Kidney (tissue), 14 donors: ENCODE results near the gene TOP2B. TPM values are rescaled to one million over a fixed set of nuclear protein-coding genes. Genes with fewer than 3 reads are reported as not detected.

Experiments
- DNase-seq, 5 donors: peaks; one replicate each; pipeline ENCODE4 v3.0.0-alpha.2; 2013 to 2020
- FAIRE-seq: peaks from 2 replicates; lab custom pipeline; 2012; peaks lifted over from hg19 to GRCh38; lab: Jason Lieb, UNC
- H3K27ac ChIP-seq, 2 donors: one replicate each; pipeline ENCODE4 v1.7.0; 2013; ENCODE audit warnings: low read depth in 2 of 2, low read length in 2 of 2, inconsistent platforms in 1 of 2
- H3K27me3 ChIP-seq: one replicate; pipeline ENCODE4 v1.7.1; 2013; ENCODE audit warnings: low read length, inconsistent platforms; ENCODE audit not compliant: control insufficient read depth, insufficient read depth
- H3K36me3 ChIP-seq, 3 donors: one replicate each; pipeline versions ENCODE4 v1.7.0 to v1.7.1; 2013; ENCODE audit warnings: low read length in 3 of 3, control low read depth in 1 of 3, inconsistent platforms in 1 of 3; ENCODE audit not compliant: insufficient read depth in 3 of 3, control insufficient read depth in 2 of 3
- H3K4me1 ChIP-seq, 3 donors: one replicate each; pipeline versions ENCODE4 v1.7.0 to v1.7.1; 2013; ENCODE audit warnings: low read length in 3 of 3, inconsistent platforms in 1 of 3, low read depth in 1 of 3; ENCODE audit not compliant: control insufficient read depth in 2 of 3, insufficient read depth in 2 of 3
- H3K4me3 ChIP-seq, 3 donors: one replicate each; pipeline versions ENCODE4 v1.7.0 to v1.8.1; 2013; ENCODE audit warnings: low read length in 3 of 3, control low read depth in 1 of 3, inconsistent platforms in 1 of 3
- H3K9ac ChIP-seq, 3 donors: one replicate each; pipeline versions ENCODE4 v1.7.0 to v1.7.1; 2013; ENCODE audit warnings: low read length in 3 of 3, control low read depth in 1 of 3, inconsistent platforms in 1 of 3
- H3K9me3 ChIP-seq, 3 donors: one replicate each; pipeline versions ENCODE4 v1.7.0 to v1.7.1; 2013; ENCODE audit warnings: low read length in 3 of 3, control low read depth in 1 of 3, inconsistent platforms in 1 of 3; ENCODE audit not compliant: control insufficient read depth in 2 of 3, insufficient read depth in 1 of 3
- CTCF ChIP-seq: IDR thresholded peaks from 3 replicates; pipeline ENCODE4 v1.5.1; 2012; ENCODE audit warnings: mild to moderate bottlenecking, moderate library complexity, borderline replicate concordance; ENCODE audit not compliant: insufficient read depth; ENCODE audit errors: extremely low read depth
- intact Hi-C: fragments of 100-400 bp; cut with DNase I; formaldehyde crosslinking; loops from one replicate; pipeline ENCODE4 v1.11.1; 2022
- polyA plus RNA-seq: library from polyadenylated mRNA; stranded (reverse); fragments of 350-450 nt; fragmentation: Illumina TruSeq; extraction: RNeasy Lipid Tissue Mini Kit (QIAGEN cat#74804); gene quantifications from one replicate; pipeline ENCODE4 v1.2.3, GENCODE V29; 2014; ENCODE audit warnings: low read depth, low replicate concordance; ENCODE audit not compliant: insufficient read depth
- total RNA-seq: library from RNA; stranded (reverse); fragmentation: NEBNext Ultra II Directional; extraction: Animal tissue kit (Norgen Biotek cat#: 25700); gene quantifications from one replicate; pipeline ENCODE4 v1.2.1, GENCODE V29; 2021
- donor health status: control.
- donor health status: control.
- donor health status: control.
- donor health status: control.
- donor health status: control.
- donor health status: DM: yes; HTN: yes; CAD: no.
- donor health status: Normal renal cell carcinoma (clear cell type).

TOP2B gene
- total and polyA plus RNA-seq, 2 donors from 2014 or later, result 55.0 to 109 TPM

GRCh38 chr3:25585361-25586166 lies 79.1 kb downstream of the TOP2B start:
- FAIRE-seq, result no peak
- DNase-seq, result peak in 1 of 5 donors; percentile 4
- H3K9me3 ChIP-seq, result no peaks in the 10 kb centered on the region
- intact Hi-C loops, result no loop called here
- no peak overlapping the region for H3K27ac ChIP-seq
- H3K36me3 ChIP-seq, result peaks cover 3 to 21% (median 14%) of the 10 kb centered on the region in 3 donors
- H3K27me3 ChIP-seq, result no peaks in the 10 kb centered on the region
- no peak overlapping the region for H3K9ac ChIP-seq
- no peak overlapping the region for H3K4me3 ChIP-seq
- no peaks in the 10 kb centered on the region for H3K4me1 ChIP-seq
- TF ChIP-seq CTCF, result no peak

DNA sequence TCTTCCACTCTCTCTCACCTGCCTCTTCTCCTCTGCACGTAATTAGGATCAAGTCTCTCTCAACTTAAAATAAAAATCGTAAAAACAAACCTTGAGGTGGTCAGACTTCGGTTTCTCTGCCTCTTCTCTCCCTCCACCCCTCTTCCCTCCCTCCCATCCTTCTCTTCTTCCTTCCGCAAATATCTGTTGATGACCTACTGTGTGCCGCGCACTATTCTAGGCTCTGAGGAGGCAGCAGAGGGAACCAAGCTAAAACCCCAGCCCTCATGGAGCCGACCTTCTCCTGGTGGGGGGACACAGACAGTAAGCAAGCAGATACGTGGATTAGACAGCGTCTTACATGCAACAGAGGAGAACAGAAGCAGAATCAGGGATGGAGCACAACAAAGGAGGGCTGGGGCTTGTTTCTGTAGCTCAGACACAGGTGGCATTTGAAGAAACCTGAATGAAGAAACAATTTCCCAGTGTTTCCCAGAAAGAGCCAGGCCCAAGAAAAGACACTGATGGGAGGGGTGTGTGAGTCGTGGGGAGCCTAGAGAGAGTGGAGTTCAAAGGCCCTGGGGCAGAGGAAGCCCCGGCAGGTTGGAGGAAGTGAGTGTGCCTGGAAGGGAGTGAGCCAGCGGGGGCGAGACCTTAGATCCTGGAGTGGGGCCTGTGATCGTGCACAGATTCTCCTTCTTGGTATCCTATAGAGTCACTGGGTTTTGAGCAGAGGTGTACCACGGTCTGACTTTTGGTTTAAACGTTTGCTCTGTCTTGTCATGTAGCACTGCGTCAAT lies 80.5 kb downstream of the TOP2B start:
- Histone ChIP-seq H3K9ac (no peak overlapping the region), H3K4me3 (no peak overlapping the region), H3K9me3 (no peaks in the 10 kb centered on the region), H3K36me3 (peaks cover 3 to 21% (median 14%) of the 10 kb centered on the region in 3 donors), H3K4me1 (no peaks in the 10 kb centered on the region), H3K27ac (no peak overlapping the region), H3K27me3 (no peaks in the 10 kb centered on the region)
- intact Hi-C loops, result no loop called here
- FAIRE-seq, result no peak
- no peak for TF ChIP-seq CTCF
- no peak for DNase-seq

GRCh38 chr3:25583343-25583742 lies 81.4 kb downstream of the TOP2B start:
- no peak overlapping the region for H3K27ac ChIP-seq
- no peaks in the 10 kb centered on the region for H3K4me1 ChIP-seq
- peaks cover 3 to 14% (median 12%) of the 10 kb centered on the region in 3 donors for H3K36me3 ChIP-seq
- H3K9me3 ChIP-seq, result no peaks in the 10 kb centered on the region
- TF ChIP-seq CTCF, result no peak
- intact Hi-C loops, result no loop called here
- no peak overlapping the region for H3K9ac ChIP-seq
- DNase-seq (peak in 1 of 5 donors; percentile 4), FAIRE-seq (no peak)
- no peaks in the 10 kb centered on the region for H3K27me3 ChIP-seq
- no peak overlapping the region for H3K4me3 ChIP-seq
